HG03378 (cell line): ENCODE data around the gene ST3GAL5.

Source experiments
- ATAC-seq: cut with Tn5 transposase; IDR thresholded peaks from one replicate; pipeline ENCODE4 v1.9.1; 2021; ENCODE audit warnings: mild to moderate bottlenecking, moderate library complexity; ENCODE audit not compliant: unreplicated experiment

ST3GAL5 gene

GRCh38 chr2:85917887-85918795, 29.4 kb upstream of the ST3GAL5 start:
- ATAC-seq = no peak

- no peak for ATAC-seq
Measured at GRCh38 chr2:85915606-85916303, 27.0 kb upstream of the ST3GAL5 start.

- no peak for ATAC-seq
Measured at GRCh38 chr2:85914922-85915321, 26.1 kb upstream of the ST3GAL5 start.

GRCh38 chr2:85913884-85914881, 25.4 kb upstream of the ST3GAL5 start:
- no peak for ATAC-seq

GRCh38 chr2:85911814-85912692, 23.3 kb upstream of the ST3GAL5 start:
- no peak for ATAC-seq

GRCh38 chr2:85911097-85911496, 22.3 kb upstream of the ST3GAL5 start:
- ATAC-seq = no peak

GRCh38 chr2:85909005-85909404, 20.2 kb upstream of the ST3GAL5 start:
- ATAC-seq = no peak

- no peak for ATAC-seq
Measured at GRCh38 chr2:85908506-85908905, 19.7 kb upstream of the ST3GAL5 start.

GRCh38 chr2:85907671-85908157, 18.9 kb upstream of the ST3GAL5 start:
- ATAC-seq = no peak

- ATAC-seq = no peak
Measured at GRCh38 chr2:85906748-85907147, 18.0 kb upstream of the ST3GAL5 start.

- ATAC-seq = no peak
Measured at GRCh38 chr2:85905891-85906290, 17.1 kb upstream of the ST3GAL5 start.

- ATAC-seq = no peak
Measured at GRCh38 chr2:85905187-85905666, 16.4 kb upstream of the ST3GAL5 start.

- no peak for ATAC-seq
Measured at GRCh38 chr2:85903849-85904248, 15.1 kb upstream of the ST3GAL5 start.

GRCh38 chr2:85902496-85902895, 13.7 kb upstream of the ST3GAL5 start:
- no peak for ATAC-seq

- ATAC-seq = no peak
Measured at GRCh38 chr2:85901155-85901554, 12.4 kb upstream of the ST3GAL5 start.

GRCh38 chr2:85900366-85900765, 11.6 kb upstream of the ST3GAL5 start:
- no peak for ATAC-seq

- ATAC-seq = no peak
Measured at GRCh38 chr2:85899849-85900248, 11.1 kb upstream of the ST3GAL5 start.

- ATAC-seq = no peak
Measured at GRCh38 chr2:85899284-85899683, 10.5 kb upstream of the ST3GAL5 start.

GRCh38 chr2:85898881-85899280, 10.1 kb upstream of the ST3GAL5 start:
- ATAC-seq = no peak
